Ovary (tissue), 9 donors: ENCODE measurements around the gene C2orf81. TPM values are rescaled to one million over a fixed set of nuclear protein-coding genes. Genes with fewer than 3 reads are reported as not detected.

Source experiments
- DNase-seq, 5 donors: peaks; one replicate each; pipeline ENCODE4 v3.0.0-alpha.2; 2019 to 2020
- H3K27ac ChIP-seq, 2 donors: fragments of 200-600 bp; one replicate each; pipeline versions ENCODE4 v1.5.1 to v1.8.0; 2019 to 2022
- H3K27me3 ChIP-seq: fragments of 200-600 bp; one replicate; pipeline ENCODE4 v1.8.0; 2022
- H3K36me3 ChIP-seq: fragments of 200-600 bp; sonication (generic); one replicate; pipeline ENCODE4 v1.5.1; 2019
- H3K4me1 ChIP-seq: one replicate; pipeline ENCODE4 v1.8.1; 2013; ENCODE audit warnings: mild to moderate bottlenecking, moderate library complexity; ENCODE audit not compliant: insufficient read depth
- H3K4me3 ChIP-seq: fragments of 200-600 bp; sonication (generic); one replicate; pipeline ENCODE4 v1.5.1; 2017
- H3K9me3 ChIP-seq, 2 donors: fragments of 200-600 bp in 1 of 2; sonication (generic) in 1 of 2; one replicate each; pipeline versions ENCODE4 v1.5.1 to v1.8.1; 2013 to 2019; ENCODE audit warnings: mild to moderate bottlenecking in 1 of 2, moderate library complexity in 1 of 2
- EP300 ChIP-seq: sonication (generic); formaldehyde crosslinking; IDR thresholded peaks from one replicate; pipeline ENCODE4 v1.6.1; 2017; ENCODE audit warnings: antibody characterized with exemption
- POLR2A ChIP-seq: fragments of 450-650 bp; IDR thresholded peaks from one replicate; pipeline ENCODE4 v1.6.1; 2017; ENCODE audit warnings: antibody characterized with exemption, mild to moderate bottlenecking, moderate library complexity
- WGBS, 3 donors: extraction: QIAGEN DNeasy Blood & Tissue Kit in 1 of 3; methylation state at CpG; one replicate each; pipeline versions ENCODE4 v1.1.5 to v1.1.7; 2013 to 2017; 5-methylcytosine and 5-hydroxymethylcytosine counted together
- intact Hi-C, 4 donors: fragments of 100-400 bp; cut with DNase I; formaldehyde crosslinking; loops; one replicate each; pipeline versions ENCODE4 v1.11.0 to v1.15.1; 2022 to 2023
- polyA plus RNA-seq, 2 donors: library from polyadenylated mRNA; stranded (reverse); fragments of 200-250 nt in 1 of 2; fragments of 350-450 nt in 1 of 2; fragmentation: Illumina TruSeq in 1 of 2; extraction: RNeasy Lipid Tissue Mini Kit (QIAGEN cat#74804) in 1 of 2; gene quantifications; one replicate each; pipeline ENCODE4 v1.2.3, GENCODE V29; 2013 to 2014
- total RNA-seq, 7 donors: library from RNA; depleted of rRNA in 2 of 7; stranded (reverse); fragments of >200 nt in 2 of 7; fragmentation: NEBNext Ultra II Directional in 3 of 7; extraction: Animal tissue kit (Norgen Biotek cat#: 25700) in 3 of 7; gene quantifications; one replicate each; pipeline versions ENCODE4 v1.1.0 to v1.2.4, GENCODE V29; 2016 to 2023
- TF ChIP-seq, protein P1 (sequence below), 3 donors: fragments of 450-650 bp in 2 of 3; fragments of 200-600 bp in 1 of 3; IDR thresholded peaks; one replicate each; pipeline versions ENCODE4 v1.5.1 to v1.8.0; 2016 to 2022; ENCODE audit warnings: antibody characterized with exemption in 3 of 3, mild to moderate bottlenecking in 1 of 3
- donor health status: DM: no; HTN: no; CAD: no; lungs with moderate emphysema.
- donor health status: DM: no; HTN: no; CAD: no.
- donor health status: Bipolar disorder and iron deficiency.
- donor health status: DM: yes; HTN: yes; CAD: no.
- donor health status: DM: no; HTN: no; CAD: no.
- donor health status: DM: yes; HTN: yes; CAD: no.

The C2orf81 gene
- total and polyA plus RNA-seq, 9 donors: 0.85 to 9.9 (median 4.5) TPM

DNA sequence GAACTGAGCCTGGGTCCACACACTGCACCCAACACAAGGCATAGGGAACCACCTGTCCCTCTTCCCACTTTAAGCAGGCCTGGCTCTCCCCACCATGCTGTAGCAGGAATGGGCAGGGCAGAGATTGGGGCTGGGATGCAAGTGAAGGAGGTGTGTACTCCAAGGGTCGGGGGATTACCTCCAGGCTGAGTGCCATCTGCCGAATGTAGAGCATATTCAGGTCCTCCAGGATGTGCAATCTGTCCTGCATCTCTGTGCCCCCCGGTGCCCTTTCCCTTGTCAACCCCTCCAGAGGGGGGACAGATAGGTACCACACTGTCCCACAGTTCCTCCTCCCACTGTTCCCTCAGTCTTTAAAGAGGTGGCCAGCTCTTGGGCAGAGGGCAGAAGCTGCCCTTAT, 18.0 kb upstream of the C2orf81 start:
- peaks cover 7% of the 10 kb centered on the region for H3K4me1 ChIP-seq

DNA sequence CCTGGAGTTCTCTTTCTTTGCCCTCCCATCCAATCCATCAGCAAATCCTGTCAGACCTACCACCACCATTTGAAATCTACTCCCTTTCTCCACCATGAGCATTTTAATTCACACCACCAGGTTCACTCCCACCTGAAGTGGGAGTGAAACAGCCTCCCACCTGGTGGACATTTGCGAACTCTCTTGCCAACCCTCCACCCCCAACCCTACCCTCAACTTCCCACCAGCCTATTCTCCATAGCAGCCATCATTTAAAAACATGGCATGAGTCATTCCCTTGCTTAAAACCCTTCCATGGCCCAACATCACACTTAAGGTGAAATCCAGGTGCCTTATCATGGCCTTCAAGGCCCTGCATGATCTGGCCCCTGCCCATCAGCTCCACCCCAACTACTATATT, 16.8 kb upstream of the C2orf81 start:
- TF ChIP-seq, protein P1, sequence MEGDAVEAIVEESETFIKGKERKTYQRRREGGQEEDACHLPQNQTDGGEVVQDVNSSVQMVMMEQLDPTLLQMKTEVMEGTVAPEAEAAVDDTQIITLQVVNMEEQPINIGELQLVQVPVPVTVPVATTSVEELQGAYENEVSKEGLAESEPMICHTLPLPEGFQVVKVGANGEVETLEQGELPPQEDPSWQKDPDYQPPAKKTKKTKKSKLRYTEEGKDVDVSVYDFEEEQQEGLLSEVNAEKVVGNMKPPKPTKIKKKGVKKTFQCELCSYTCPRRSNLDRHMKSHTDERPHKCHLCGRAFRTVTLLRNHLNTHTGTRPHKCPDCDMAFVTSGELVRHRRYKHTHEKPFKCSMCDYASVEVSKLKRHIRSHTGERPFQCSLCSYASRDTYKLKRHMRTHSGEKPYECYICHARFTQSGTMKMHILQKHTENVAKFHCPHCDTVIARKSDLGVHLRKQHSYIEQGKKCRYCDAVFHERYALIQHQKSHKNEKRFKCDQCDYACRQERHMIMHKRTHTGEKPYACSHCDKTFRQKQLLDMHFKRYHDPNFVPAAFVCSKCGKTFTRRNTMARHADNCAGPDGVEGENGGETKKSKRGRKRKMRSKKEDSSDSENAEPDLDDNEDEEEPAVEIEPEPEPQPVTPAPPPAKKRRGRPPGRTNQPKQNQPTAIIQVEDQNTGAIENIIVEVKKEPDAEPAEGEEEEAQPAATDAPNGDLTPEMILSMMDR (IDR thresholded peaks at IDR 0.05): no peak
- TF ChIP-seq POLR2A: no peak
- no peak for TF ChIP-seq EP300
- intact Hi-C loops: no loop called here
- Histone ChIP-seq H3K27me3 (no peaks in the 10 kb centered on the region), H3K9me3 (no peaks in the 10 kb centered on the region), H3K27ac (no peak overlapping the region), H3K4me3 (no peak overlapping the region), H3K36me3 (no peaks in the 10 kb centered on the region), H3K4me1 (peaks cover 7% of the 10 kb centered on the region)
- 77 to 83% (median 81%) methylated on average over 1 of the region's 1 CpG for WGBS, 3 donors
- no peak for DNase-seq

More for the DNA sequence above, 18.0 kb upstream of the C2orf81 start:
- Histone ChIP-seq H3K4me3 (no peak overlapping the region), H3K9me3 (no peaks in the 10 kb centered on the region), H3K27ac (no peak overlapping the region), H3K36me3 (no peaks in the 10 kb centered on the region), H3K27me3 (no peaks in the 10 kb centered on the region)
- TF ChIP-seq POLR2A: no peak
- no peak for TF ChIP-seq EP300
- TF ChIP-seq, protein P1 (IDR thresholded peaks at IDR 0.05): no peak
- DNase-seq: peak in 1 of 5 donors; percentile 12
- 18 to 28% (median 21%) methylated on average over 3 of the region's 3 CpGs for WGBS, 3 donors
- intact Hi-C loops: no loop called here

DNA sequence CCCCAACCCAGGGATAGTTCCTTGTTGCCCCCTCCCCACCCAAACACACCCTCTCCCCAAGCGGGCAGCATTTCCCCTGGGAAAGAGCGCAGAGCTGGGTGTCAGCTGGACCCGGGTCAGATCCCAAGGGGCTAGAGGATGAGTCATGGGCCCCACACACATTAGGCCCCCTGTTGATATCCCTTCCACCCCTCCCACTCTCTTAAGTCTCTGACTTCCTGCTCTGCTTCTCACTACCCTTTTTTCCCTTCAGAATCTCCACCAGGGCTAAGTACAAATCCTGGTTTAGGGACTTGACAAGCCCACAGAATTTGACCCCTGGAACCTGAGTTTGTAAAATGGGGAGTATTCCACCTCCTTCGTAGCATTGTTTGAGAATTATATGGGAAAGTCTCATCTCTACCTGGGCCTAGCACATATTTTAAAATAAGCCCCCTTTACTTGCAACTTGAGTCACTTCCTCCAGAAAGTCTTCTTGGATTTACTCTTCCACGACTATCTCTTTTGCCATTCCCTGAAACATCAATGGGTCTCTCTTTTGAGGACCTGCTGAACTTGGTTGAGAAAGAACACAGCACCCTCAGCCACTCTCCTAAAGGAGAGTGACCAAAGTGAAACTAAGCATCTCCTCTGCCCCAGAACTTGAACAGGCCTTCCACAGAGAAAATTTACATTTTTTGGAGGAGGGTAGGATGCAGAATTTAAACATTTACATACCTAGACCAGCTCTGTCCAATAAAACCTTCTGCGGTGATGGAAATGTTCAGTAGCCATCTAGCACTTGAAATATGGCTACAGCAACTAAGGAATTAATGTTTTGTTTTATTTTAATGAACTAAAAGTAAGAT, 15.7 kb upstream of the C2orf81 start:
- WGBS, 3 donors: 62 to 77% (median 74%) methylated on average over 6 of the region's 6 CpGs
- no peak overlapping the region for H3K4me3 ChIP-seq
- peaks cover 7% of the 10 kb centered on the region for H3K4me1 ChIP-seq

DNA sequence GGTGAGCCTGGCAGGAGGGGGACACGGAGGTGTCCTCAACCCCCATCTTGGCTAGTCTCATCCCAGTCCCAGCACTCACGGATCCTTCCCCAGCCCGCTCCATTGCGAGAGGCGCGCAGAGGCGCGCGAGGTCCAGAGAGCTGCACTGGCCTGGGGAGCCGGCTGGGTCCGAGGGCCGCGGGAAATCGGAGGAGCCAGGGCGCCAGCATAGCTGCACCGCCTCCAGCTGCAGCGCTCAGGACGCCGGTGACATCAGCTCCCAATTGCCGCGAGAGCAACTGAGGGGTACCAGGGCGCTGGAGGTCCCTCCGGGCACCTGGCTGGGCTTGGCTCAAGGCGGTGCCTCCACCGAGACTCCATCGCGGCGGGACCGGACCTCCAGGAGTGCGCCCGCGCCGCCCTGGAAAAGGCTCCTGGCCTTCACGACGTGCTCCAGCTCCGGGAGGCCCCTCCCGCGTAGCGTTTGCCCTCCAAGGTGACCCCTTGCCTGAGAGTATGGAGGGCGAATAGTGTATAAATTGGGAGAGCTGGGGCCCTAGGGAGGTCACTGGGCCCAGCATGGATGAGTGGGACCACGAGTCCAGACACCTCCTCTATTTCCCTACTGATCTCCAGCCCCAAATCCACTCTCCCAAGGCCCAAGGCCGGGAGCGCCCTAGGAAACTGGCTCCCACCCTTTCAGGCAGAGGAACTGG, 14.8 kb upstream of the C2orf81 start:
- TF ChIP-seq EP300 (no peak), POLR2A (no peak)
- TF ChIP-seq, protein P1 (IDR thresholded peaks at IDR 0.05): no peak
- Histone ChIP-seq H3K36me3 (no peaks in the 10 kb centered on the region), H3K9me3 (no peaks in the 10 kb centered on the region), H3K27me3 (no peaks in the 10 kb centered on the region), H3K4me3 (no peak overlapping the region), H3K27ac (no peak overlapping the region), H3K4me1 (peaks cover 7% of the 10 kb centered on the region)
- no peak for DNase-seq
- 70 to 71% (median 71%) methylated on average over 43 of the region's 43 CpGs for WGBS, 3 donors
- intact Hi-C loops: no loop called here

More for the DNA sequence above, 15.7 kb upstream of the C2orf81 start:
- Histone ChIP-seq H3K36me3 (no peaks in the 10 kb centered on the region), H3K9me3 (no peaks in the 10 kb centered on the region), H3K27ac (no peak overlapping the region), H3K27me3 (no peaks in the 10 kb centered on the region)
- no peak for DNase-seq
- TF ChIP-seq POLR2A (no peak), EP300 (no peak)
- TF ChIP-seq, protein P1 (IDR thresholded peaks at IDR 0.05): no peak
- intact Hi-C loops: no loop called here
